Gastrocnemius medialis (tissue), 4 donors: ENCODE measurements around the gene VPS39.

ENCODE experiments used
- CTCF ChIP-seq, 5 experiments: fragments of 450-650 bp in 3 of 5; fragments of 200-600 bp in 2 of 5; sonication (generic) in 2 of 5; IDR thresholded peaks in 4 of 5; conservative IDR thresholded peaks in 1 of 5; 1 replicate in 4 of 5; 2 replicates in 1 of 5; pipeline ENCODE4 v1.5.1; 2016 to 2019; ENCODE audit warnings: antibody characterized with exemption in 5 of 5, mild to moderate bottlenecking in 3 of 5, moderate library complexity in 3 of 5
- POLR2A ChIP-seq, 2 donors: fragments of 450-650 bp; IDR thresholded peaks; one replicate each; pipeline ENCODE4 v1.6.1; 2017; ENCODE audit warnings: antibody characterized with exemption in 2 of 2, mild to moderate bottlenecking in 2 of 2, moderate library complexity in 2 of 2

- TF ChIP-seq POLR2A (IDR thresholded peaks at IDR 0.05) (no peak), CTCF (IDR thresholded peaks at IDR 0.05 in 4 of 5, conservative IDR thresholded peaks at IDR 0.05 in 1 of 5) (no peak)
Observed at GRCh38 chr15:42253300-42253699, 45.2 kb upstream of the VPS39 start.
